Natural killer cell (primary cell): ENCODE measurements around the gene UPK2. TPM values are rescaled to one million over a fixed set of nuclear protein-coding genes. Genes with fewer than 3 reads are reported as not detected.
A peak's percentile ranks its signal among the peaks of the same experiment; 100 is the strongest.

ENCODE experiments used
- ATAC-seq, 3 donors: fragments of 150-1000 bp in 2 of 3; fragments of 200-7000 bp in 1 of 3; cut with Tn5 transposase; 1 replicate in 1 of 3; 2 replicates in 2 of 3; pipeline ENCODE4 v1.10.0; 2021; ENCODE audit warnings: mild to moderate bottlenecking in 2 of 3, moderate library complexity in 2 of 3
- DNase-seq, 2 donors: peaks; one replicate each; pipeline versions ENCODE4 v3.0.0 to v3.0.0-alpha.2; 2013 to 2021; ENCODE audit warnings: mixed read lengths in 1 of 2
- H3K27ac ChIP-seq: one replicate; pipeline ENCODE4 v1.5.1; 2013; ENCODE audit warnings: mild to moderate bottlenecking, low read length
- H3K27me3 ChIP-seq: one replicate; pipeline ENCODE4 v1.6.1; 2013; ENCODE audit warnings: low read length; ENCODE audit not compliant: control insufficient read depth, insufficient read depth
- H3K36me3 ChIP-seq: one replicate; pipeline ENCODE4 v1.6.1; 2013; ENCODE audit warnings: low read length; ENCODE audit not compliant: control insufficient read depth, insufficient read depth
- H3K4me1 ChIP-seq: one replicate; pipeline ENCODE4 v1.6.1; 2013; ENCODE audit warnings: low read length; ENCODE audit not compliant: control insufficient read depth, insufficient read depth
- H3K4me3 ChIP-seq: one replicate; pipeline ENCODE4 v1.5.1; 2013; ENCODE audit warnings: low read length
- H3K9me3 ChIP-seq: one replicate; pipeline ENCODE4 v1.6.1; 2013; ENCODE audit warnings: low read length; ENCODE audit not compliant: control insufficient read depth, insufficient read depth
- H3K27ac Mint-ChIP-seq, 2 donors: one replicate each; pipeline ENCODE4 v1.8.0; 2022; ENCODE audit warnings: mild to moderate bottlenecking in 2 of 2, mixed read lengths in 2 of 2, moderate library complexity in 1 of 2
- H3K27me3 Mint-ChIP-seq, 2 donors: one replicate each; pipeline ENCODE4 v1.8.0; 2022; ENCODE audit warnings: low read depth in 2 of 2, mixed read lengths in 2 of 2
- H3K36me3 Mint-ChIP-seq: one replicate; pipeline ENCODE4 v1.8.0; 2022; ENCODE audit warnings: mixed read lengths
- H3K4me1 Mint-ChIP-seq, 2 donors: one replicate each; pipeline ENCODE4 v1.8.0; 2022; ENCODE audit warnings: mixed read lengths in 2 of 2
- H3K4me3 Mint-ChIP-seq: one replicate; pipeline ENCODE4 v1.8.0; 2022; ENCODE audit warnings: mild to moderate bottlenecking, moderate library complexity, mixed read lengths
- H3K9me3 Mint-ChIP-seq, 2 donors: one replicate each; pipeline ENCODE4 v1.8.0; 2022; ENCODE audit warnings: mixed read lengths in 2 of 2
- CTCF ChIP-seq: fragments of 200-600 bp; IDR thresholded peaks from one replicate; pipeline ENCODE4 v1.8.0; 2022; ENCODE audit warnings: antibody characterized with exemption
- WGBS: methylation state at CpG from one replicate; pipeline ENCODE4 v1.1.7; 2013; ENCODE audit warnings: missing lambda C conversion rate; ENCODE audit not compliant: insufficient coverage; 5-methylcytosine and 5-hydroxymethylcytosine counted together
- intact Hi-C: fragments of 100-400 bp; cut with micrococcal nuclease; formaldehyde crosslinking; loops from one replicate; pipeline ENCODE4 v1.14.2; 2022
- total RNA-seq, 4 donors: library from RNA; stranded (reverse); fragments of 120-200 nt in 1 of 4; gene quantifications; one replicate each; pipeline versions ENCODE4 v1.2.3 to v1.2.4, GENCODE V29; 2013 to 2022

The UPK2 gene
- total RNA-seq, 3 donors from 2014 or later (not counting 1 experiment from before 2014, with no cell fraction given) = 0.40 to 0.41 TPM; not detected in 1

GRCh38 chr11:118956847-118957469, 860 bp downstream of the UPK2 start:
- Mint-ChIP-seq H3K36me3 (no peaks in the 10 kb centered on the region), H3K4me1 (peaks cover 0 to 9% of the 10 kb centered on the region in 2 donors), H3K27ac (no peak overlapping the region), H3K4me3 (no peak overlapping the region), H3K27me3 (peaks cover 0 to 16% of the 10 kb centered on the region in 2 donors), H3K9me3 (no peaks in the 10 kb centered on the region)
- H3K9me3 ChIP-seq = no peaks in the 10 kb centered on the region
- DNase-seq (no peak), ATAC-seq (no peak)
- 53% methylated on average over 14 of the region's 14 CpGs for WGBS
- peak; percentile 1 for TF ChIP-seq CTCF
- no peaks in the 10 kb centered on the region for H3K36me3 ChIP-seq
- peaks cover 3% of the 10 kb centered on the region for H3K4me1 ChIP-seq
- intact Hi-C loops = loop anchor here (1.0 kb wide), 3 partner anchors 50 to 298 kb away; no protein-coding TSS in a partner anchor
- H3K4me3 ChIP-seq = no peak overlapping the region
- H3K27me3 ChIP-seq = no peaks in the 10 kb centered on the region
- no peak overlapping the region for H3K27ac ChIP-seq

GRCh38 chr11:118957549-118957948, 1.5 kb downstream of the UPK2 start:
- no peak overlapping the region for H3K27ac ChIP-seq
- DNase-seq (no peak), ATAC-seq (no peak)
- Mint-ChIP-seq H3K9me3 (no peaks in the 10 kb centered on the region), H3K27ac (no peak overlapping the region), H3K4me3 (no peak overlapping the region), H3K4me1 (peaks cover 0 to 9% of the 10 kb centered on the region in 2 donors), H3K36me3 (no peaks in the 10 kb centered on the region), H3K27me3 (peaks cover 0 to 16% of the 10 kb centered on the region in 2 donors)
- intact Hi-C loops = no loop called here
- no peaks in the 10 kb centered on the region for H3K27me3 ChIP-seq
- no peak overlapping the region for H3K4me3 ChIP-seq
- H3K9me3 ChIP-seq = no peaks in the 10 kb centered on the region
- H3K4me1 ChIP-seq = peaks cover 3% of the 10 kb centered on the region
- 90% methylated on average over 11 of the region's 11 CpGs for WGBS
- no peaks in the 10 kb centered on the region for H3K36me3 ChIP-seq
- no peak for TF ChIP-seq CTCF

- intact Hi-C loops = no loop called here
- no peak overlapping the region for H3K27ac Mint-ChIP-seq
- H3K36me3 Mint-ChIP-seq = no peaks in the 10 kb centered on the region
- TF ChIP-seq CTCF = no peak
- H3K36me3 ChIP-seq = no peaks in the 10 kb centered on the region
- DNase-seq = no peak
- WGBS = 92% methylated on average over 8 of the region's 8 CpGs
- no peak overlapping the region for H3K27ac ChIP-seq
- H3K27me3 Mint-ChIP-seq = peaks cover 0 to 13% of the 10 kb centered on the region in 2 donors
- no peak overlapping the region for H3K4me3 Mint-ChIP-seq
- H3K4me1 ChIP-seq = peaks cover 3% of the 10 kb centered on the region
- no peaks in the 10 kb centered on the region for H3K9me3 Mint-ChIP-seq
- H3K27me3 ChIP-seq = no peaks in the 10 kb centered on the region
- no peak overlapping the region for H3K4me3 ChIP-seq
- no peak for ATAC-seq
- no peaks in the 10 kb centered on the region for H3K9me3 ChIP-seq
- peaks cover 0 to 9% of the 10 kb centered on the region in 2 donors for H3K4me1 Mint-ChIP-seq
Measured at GRCh38 chr11:118957968-118958367, 1.9 kb downstream of the UPK2 start.

- WGBS = 89% methylated on average over 2 of the region's 2 CpGs
- DNase-seq (no peak), ATAC-seq (no peak)
- TF ChIP-seq CTCF = no peak
- no peak overlapping the region for H3K27ac ChIP-seq
- H3K4me1 Mint-ChIP-seq = peaks cover 0 to 9% of the 10 kb centered on the region in 2 donors
- H3K4me3 ChIP-seq = no peak overlapping the region
- H3K27ac Mint-ChIP-seq = no peak overlapping the region
- peaks cover 0 to 12% of the 10 kb centered on the region in 2 donors for H3K27me3 Mint-ChIP-seq
- peaks cover 3% of the 10 kb centered on the region for H3K4me1 ChIP-seq
- H3K27me3 ChIP-seq = no peaks in the 10 kb centered on the region
- H3K9me3 ChIP-seq = no peaks in the 10 kb centered on the region
- no peak overlapping the region for H3K4me3 Mint-ChIP-seq
- H3K36me3 ChIP-seq = no peaks in the 10 kb centered on the region
- no peaks in the 10 kb centered on the region for H3K36me3 Mint-ChIP-seq
- intact Hi-C loops = no loop called here
- no peaks in the 10 kb centered on the region for H3K9me3 Mint-ChIP-seq
Measured at GRCh38 chr11:118958577-118958976, 2.5 kb downstream of the UPK2 start.
